ENCODE measurements around the gene DHRS11. TPM values are rescaled to one million over a fixed set of nuclear protein-coding genes. Genes with fewer than 3 reads are reported as not detected.

The DHRS11 gene
- total and polyA plus RNA-seq, 2 of the 8 experiments (the other 6 are each of a cell fraction or from before 2014, with no cell fraction given), result 29.5 to 63.3 TPM

GRCh38 chr17:36593656-36594316, 2.1 kb downstream of the DHRS11 start:
- Histone ChIP-seq H3K4me3 (ENCODE audit: extremely low read depth in 1 of 4, insufficient read depth in 2 of 4, low read depth in 3 of 4, low read length in 4 of 4) (peak overlapping the region in 2 of 4 experiments; percentile 1 to 93; a peak in 1 of 8 replicates), H3K9ac (replicated peaks in 1 of 4; ENCODE audit: extremely low read depth in 1 of 4, low read depth in 3 of 4, low read length in 3 of 4) (no peak overlapping the region), H3K27me3 (replicated peaks in 1 of 4; ENCODE audit: control insufficient read depth in 3 of 4, extremely low read depth in 1 of 4, insufficient read depth in 3 of 4, low read length in 3 of 4) (no peaks in the 10 kb centered on the region), H4K8ac (ENCODE audit: extremely low read depth, insufficient read depth, low read length) (no peak overlapping the region), H3K9me3 (ENCODE audit: insufficient read depth in 2 of 2, low read depth in 1 of 2, low read length in 1 of 2) (no peaks in the 10 kb centered on the region), H3K4ac (replicated peaks; ENCODE audit: insufficient read length, low read depth, low read length) (no peak overlapping the region), H2BK12ac (ENCODE audit: low read depth, low read length) (no peak overlapping the region), H3K79me2 (ENCODE audit: control insufficient read depth in 1 of 2, insufficient read depth in 2 of 2, low read length in 2 of 2) (peaks cover 5 to 16% of the 10 kb centered on the region in 2 experiments; a peak in 3 of 4 replicates), H3K14ac (ENCODE audit: insufficient read length) (no peak overlapping the region), H3K23me2 (ENCODE audit: low read depth, low read length) (peaks cover 7% of the 10 kb centered on the region), H3K56ac (replicated peaks; ENCODE audit: insufficient read length, low read depth, low read length) (no peak overlapping the region), H3K27ac (ENCODE audit: low read depth, low read length) (no peak overlapping the region), H3K23ac (ENCODE audit: insufficient read length) (no peak overlapping the region), H2BK20ac (ENCODE audit: low read length) (no peak overlapping the region), H4K20me1 (replicated peaks in 1 of 2; ENCODE audit: control insufficient read depth in 1 of 2, insufficient read depth in 2 of 2, low read length in 2 of 2) (peaks cover 0 to 4% of the 10 kb centered on the region in 2 experiments), H3K18ac (ENCODE audit: extremely low read depth, low read length) (no peak overlapping the region), H3K4me1 (replicated peaks in 1 of 4; ENCODE audit: control insufficient read depth in 3 of 4, insufficient read depth in 4 of 4, low read length in 3 of 4) (peaks cover 0 to 15% (median 11%) of the 10 kb centered on the region in 4 experiments; a peak in 5 of 7 replicates), H2BK5ac (ENCODE audit: low read depth, low read length) (no peak overlapping the region), H2AFZ (ENCODE audit: low read length) (no peak overlapping the region), H2AK5ac (ENCODE audit: low read depth, low read length) (no peak overlapping the region; the same call in 1 of the 2 replicates), H3K36me3 (ENCODE audit: control insufficient read depth in 2 of 4, insufficient read depth in 4 of 4, low read length in 3 of 4) (peaks cover 0 to 10% (median 2%) of the 10 kb centered on the region in 4 experiments; a peak in 4 of 8 replicates), H4K5ac (ENCODE audit: insufficient read length, low read depth, low read length) (no peak overlapping the region), H2BK15ac (ENCODE audit: low read length) (no peak overlapping the region), H2BK120ac (replicated peaks; ENCODE audit: low read depth, low read length) (no peak overlapping the region), H4K91ac (replicated peaks; ENCODE audit: insufficient read length, low read length) (no peak overlapping the region), H3K79me1 (ENCODE audit: low read depth, low read length) (peaks cover 3% of the 10 kb centered on the region; the same call in 1 of the 2 replicates), H3K4me2 (ENCODE audit: insufficient read depth in 1 of 2, low read depth in 2 of 2, low read length in 2 of 2) (peak overlapping the region; percentile 73 to 84; a peak in 1 of 4 replicates)
- CTCF ChIA-PET (ENCODE audit: partially characterized antibody), result interaction anchor here (0.6 to 3.2 kb wide), 6 partner anchors 9 to 1929 kb away, joined by 3 to 18 read pairs (median 3); partner anchors contain the start of gene MRM1
- TF ChIP-seq TAF7 (optimal IDR thresholded peaks at IDR 0.05; ENCODE audit: borderline replicate concordance, low read depth, low read length), result no peak
- no peak for TF ChIP-seq SIRT6 (IDR thresholded peaks at IDR 0.05; ENCODE audit: low read length)
- no peak for TF ChIP-seq TBP (IDR thresholded peaks at IDR 0.05; ENCODE audit: low read depth, low read length)
- no peak for TF ChIP-seq RAD21 (IDR thresholded peaks at IDR 0.05 in 1 of 2, conservative IDR thresholded peaks at IDR 0.05 in 1 of 2; ENCODE audit: low read depth in 2 of 2, low read length in 2 of 2)
- TF ChIP-seq TAF1 (IDR thresholded peaks at IDR 0.05; ENCODE audit: low read depth, low read length), result no peak
- POLR2A ChIA-PET (ENCODE audit: partially characterized antibody), result interaction anchor here (0.9 to 6.4 kb wide), 5 partner anchors 8 to 59 kb away, joined by 4 to 55 read pairs (median 17); partner anchors contain the start of genes GGNBP2, MRM1, MYO19 and PIGW
- FAIRE-seq, result no peak
- 75% methylated on average over 8 of the region's 8 CpGs; no CpG with 5 or more reads in 1 of the 2 experiments for WGBS, 2 experiments (ENCODE audit: extremely low coverage in 1 of 2, insufficient coverage in 1 of 2, insufficient read length in 1 of 2, insufficient replicate concordance in 2 of 2, low coverage in 1 of 2, low lambda C conversion rate in 2 of 2, missing lambda C conversion rate in 1 of 2)
- DNase-seq (ENCODE audit: low read depth in 1 of 2, low spot score in 2 of 2), result no peak
